ENCODE results near the gene COMT. TPM values are rescaled to one million over a fixed set of nuclear protein-coding genes. Genes with fewer than 3 reads are reported as not detected.

COMT gene
- total and polyA plus RNA-seq, 5 donors from 2014 or later: 27.3 to 106 (median 93.0) TPM

GRCh38 chr22:19979712-19980493, 38.3 kb downstream of the COMT start:
- H3K27ac Mint-ChIP-seq: peak overlapping the region in 1 of 3 donors; percentile 20
- no peaks in the 10 kb centered on the region for H3K9me3 Mint-ChIP-seq
- no peak overlapping the region for H3K4me3 ChIP-seq (ENCODE audit: low read depth, low read length)
- peaks cover 0 to 2% (median 0%) of the 10 kb centered on the region in 4 donors for H3K4me1 Mint-ChIP-seq
- peaks cover 3% of the 10 kb centered on the region for H3K27me3 Mint-ChIP-seq
- no peak for ATAC-seq (ENCODE audit: low read depth in 2 of 2)
- no peak overlapping the region for H3K4me3 Mint-ChIP-seq
- no peaks in the 10 kb centered on the region for H3K36me3 ChIP-seq (ENCODE audit: control insufficient read depth, insufficient read depth, low read length)
- no peaks in the 10 kb centered on the region for H3K9me3 ChIP-seq (ENCODE audit: control insufficient read depth in 2 of 2, low read length in 2 of 2)
- DNase-seq: no peak
- H3K4me1 ChIP-seq (ENCODE audit: control insufficient read depth, insufficient read depth, low read length, poor library complexity, severe bottlenecking): no peaks in the 10 kb centered on the region
- no peak overlapping the region for H3K27ac ChIP-seq (ENCODE audit: insufficient read depth, low read length, poor library complexity, severe bottlenecking)
- no peaks in the 10 kb centered on the region for H3K27me3 ChIP-seq (ENCODE audit: control insufficient read depth, insufficient read depth, low read length)
- no peaks in the 10 kb centered on the region for H3K36me3 Mint-ChIP-seq

GRCh38 chr22:19980766-19981165, 39.2 kb downstream of the COMT start:
- Histone ChIP-seq H3K9me3 (ENCODE audit: control insufficient read depth in 2 of 2, low read length in 2 of 2) (no peaks in the 10 kb centered on the region), H3K27ac (ENCODE audit: insufficient read depth, low read length, poor library complexity, severe bottlenecking) (no peak overlapping the region), H3K36me3 (ENCODE audit: control insufficient read depth, insufficient read depth, low read length) (no peaks in the 10 kb centered on the region), H3K4me1 (ENCODE audit: control insufficient read depth, insufficient read depth, low read length, poor library complexity, severe bottlenecking) (no peaks in the 10 kb centered on the region), H3K27me3 (ENCODE audit: control insufficient read depth, insufficient read depth, low read length) (no peaks in the 10 kb centered on the region), H3K4me3 (ENCODE audit: low read depth, low read length) (no peak overlapping the region)
- Mint-ChIP-seq H3K9me3 (no peaks in the 10 kb centered on the region), H3K27me3 (peaks cover 8% of the 10 kb centered on the region), H3K36me3 (no peaks in the 10 kb centered on the region), H3K4me1 (peaks cover 0 to 2% (median 0%) of the 10 kb centered on the region in 4 donors), H3K4me3 (no peak overlapping the region), H3K27ac (no peak overlapping the region)
- no peak for DNase-seq
- ATAC-seq (ENCODE audit: low read depth in 2 of 2): no peak

GRCh38 chr22:19981171-19981960, 39.8 kb downstream of the COMT start:
- ATAC-seq (ENCODE audit: low read depth in 2 of 2): no peak
- H3K27ac Mint-ChIP-seq: no peak overlapping the region

GRCh38 chr22:19981961-19982920, 40.7 kb downstream of the COMT start:
- H3K27me3 Mint-ChIP-seq: peaks cover 8% of the 10 kb centered on the region
- H3K4me1 ChIP-seq (ENCODE audit: control insufficient read depth, insufficient read depth, low read length, poor library complexity, severe bottlenecking): peaks cover 11% of the 10 kb centered on the region
- H3K36me3 Mint-ChIP-seq: no peaks in the 10 kb centered on the region
- peaks cover 0 to 7% (median 0%) of the 10 kb centered on the region in 4 donors for H3K4me1 Mint-ChIP-seq
- no peaks in the 10 kb centered on the region for H3K27me3 ChIP-seq (ENCODE audit: control insufficient read depth, insufficient read depth, low read length)
- no peaks in the 10 kb centered on the region for H3K36me3 ChIP-seq (ENCODE audit: control insufficient read depth, insufficient read depth, low read length)
- no peak overlapping the region for H3K4me3 ChIP-seq (ENCODE audit: low read depth, low read length)
- ATAC-seq (ENCODE audit: low read depth in 2 of 2) (no peak), DNase-seq (no peak)
- H3K27ac ChIP-seq (ENCODE audit: insufficient read depth, low read length, poor library complexity, severe bottlenecking): no peak overlapping the region
- H3K4me3 Mint-ChIP-seq: no peak overlapping the region
- no peak overlapping the region for H3K27ac Mint-ChIP-seq
- no peaks in the 10 kb centered on the region for H3K9me3 Mint-ChIP-seq
- no peaks in the 10 kb centered on the region for H3K9me3 ChIP-seq (ENCODE audit: control insufficient read depth in 2 of 2, low read length in 2 of 2)

More at GRCh38 chr22:19981171-19981960, 39.8 kb downstream of the COMT start:
- Histone ChIP-seq H3K9me3 (ENCODE audit: control insufficient read depth in 2 of 2, low read length in 2 of 2) (no peaks in the 10 kb centered on the region), H3K36me3 (ENCODE audit: control insufficient read depth, insufficient read depth, low read length) (no peaks in the 10 kb centered on the region), H3K27ac (ENCODE audit: insufficient read depth, low read length, poor library complexity, severe bottlenecking) (no peak overlapping the region), H3K27me3 (ENCODE audit: control insufficient read depth, insufficient read depth, low read length) (no peaks in the 10 kb centered on the region), H3K4me1 (ENCODE audit: control insufficient read depth, insufficient read depth, low read length, poor library complexity, severe bottlenecking) (peaks cover 5% of the 10 kb centered on the region), H3K4me3 (ENCODE audit: low read depth, low read length) (no peak overlapping the region)
- peaks cover 0 to 7% (median 0%) of the 10 kb centered on the region in 4 donors for H3K4me1 Mint-ChIP-seq
- no peak overlapping the region for H3K4me3 Mint-ChIP-seq
- no peaks in the 10 kb centered on the region for H3K36me3 Mint-ChIP-seq
- no peak for DNase-seq
- H3K27me3 Mint-ChIP-seq: peaks cover 8% of the 10 kb centered on the region
- no peaks in the 10 kb centered on the region for H3K9me3 Mint-ChIP-seq

- Histone ChIP-seq H3K36me3 (ENCODE audit: control insufficient read depth, insufficient read depth, low read length) (no peaks in the 10 kb centered on the region), H3K4me1 (ENCODE audit: control insufficient read depth, insufficient read depth, low read length, poor library complexity, severe bottlenecking) (peaks cover 11% of the 10 kb centered on the region), H3K27ac (ENCODE audit: insufficient read depth, low read length, poor library complexity, severe bottlenecking) (no peak overlapping the region), H3K27me3 (ENCODE audit: control insufficient read depth, insufficient read depth, low read length) (no peaks in the 10 kb centered on the region), H3K9me3 (ENCODE audit: control insufficient read depth in 2 of 2, low read length in 2 of 2) (no peaks in the 10 kb centered on the region), H3K4me3 (ENCODE audit: low read depth, low read length) (no peak overlapping the region)
- ATAC-seq (ENCODE audit: low read depth in 2 of 2): no peak
- peaks cover 8% of the 10 kb centered on the region for H3K27me3 Mint-ChIP-seq
- no peak for DNase-seq
- peaks cover 0 to 8% (median 0%) of the 10 kb centered on the region in 4 donors for H3K4me1 Mint-ChIP-seq
- H3K9me3 Mint-ChIP-seq: no peaks in the 10 kb centered on the region
- no peaks in the 10 kb centered on the region for H3K36me3 Mint-ChIP-seq
- H3K4me3 Mint-ChIP-seq: no peak overlapping the region
- no peak overlapping the region for H3K27ac Mint-ChIP-seq
These were observed 41.5 kb downstream of the COMT start for GRCh38 chr22:19982991-19983578.

GRCh38 chr22:19983741-19984140, 42.2 kb downstream of the COMT start:
- ATAC-seq (ENCODE audit: low read depth in 2 of 2): no peak
- Histone ChIP-seq H3K9me3 (ENCODE audit: control insufficient read depth in 2 of 2, low read length in 2 of 2) (no peaks in the 10 kb centered on the region), H3K4me3 (ENCODE audit: low read depth, low read length) (no peak overlapping the region), H3K4me1 (ENCODE audit: control insufficient read depth, insufficient read depth, low read length, poor library complexity, severe bottlenecking) (peaks cover 11% of the 10 kb centered on the region), H3K27ac (ENCODE audit: insufficient read depth, low read length, poor library complexity, severe bottlenecking) (no peak overlapping the region), H3K36me3 (ENCODE audit: control insufficient read depth, insufficient read depth, low read length) (no peaks in the 10 kb centered on the region), H3K27me3 (ENCODE audit: control insufficient read depth, insufficient read depth, low read length) (no peaks in the 10 kb centered on the region)
- Mint-ChIP-seq H3K36me3 (no peaks in the 10 kb centered on the region), H3K4me1 (peaks cover 0 to 9% (median 0%) of the 10 kb centered on the region in 4 donors), H3K27ac (no peak overlapping the region), H3K9me3 (no peaks in the 10 kb centered on the region), H3K27me3 (peaks cover 8% of the 10 kb centered on the region), H3K4me3 (no peak overlapping the region)
- no peak for DNase-seq

- H3K27ac ChIP-seq (ENCODE audit: insufficient read depth, low read length, poor library complexity, severe bottlenecking): no peak overlapping the region
- H3K4me1 ChIP-seq (ENCODE audit: control insufficient read depth, insufficient read depth, low read length, poor library complexity, severe bottlenecking): peaks cover 11% of the 10 kb centered on the region
- no peak overlapping the region for H3K27ac Mint-ChIP-seq
- DNase-seq: no peak
- H3K9me3 Mint-ChIP-seq: no peaks in the 10 kb centered on the region
- no peaks in the 10 kb centered on the region for H3K9me3 ChIP-seq (ENCODE audit: control insufficient read depth in 2 of 2, low read length in 2 of 2)
- peaks cover 8% of the 10 kb centered on the region for H3K27me3 Mint-ChIP-seq
- no peaks in the 10 kb centered on the region for H3K36me3 Mint-ChIP-seq
- H3K4me3 ChIP-seq (ENCODE audit: low read depth, low read length): no peak overlapping the region
- H3K4me3 Mint-ChIP-seq: peak overlapping the region in 2 of 4 donors; percentile 48 to 65
- H3K27me3 ChIP-seq (ENCODE audit: control insufficient read depth, insufficient read depth, low read length): no peaks in the 10 kb centered on the region
- no peaks in the 10 kb centered on the region for H3K36me3 ChIP-seq (ENCODE audit: control insufficient read depth, insufficient read depth, low read length)
- ATAC-seq (ENCODE audit: low read depth in 2 of 2): no peak
- peaks cover 0 to 9% (median 0%) of the 10 kb centered on the region in 4 donors for H3K4me1 Mint-ChIP-seq
These were observed 42.7 kb downstream of the COMT start for GRCh38 chr22:19984201-19984753.
